NCI-H1436 (cell line): ENCODE data around the gene CRELD2.

Source experiments
- DNase-seq: peaks from one replicate; lab custom pipeline; 2025; lab: John Stamatoyannopoulos, UW

Gene CRELD2

GRCh38 chr22:49917974-49918910, at the start of gene CRELD2, which contains the start of gene ALG12:
CRELD2 (plus strand) TSS chr22:49918634; CDS start chr22:49918770, 136 bp downstream.
ALG12 (minus strand) TSS chr22:49918438; CDS start chr22:49913765, 4,673 bp downstream.
- DNase-seq, result peak; percentile 93

- DNase-seq, result no peak
Measured at GRCh38 chr22:49869086-49869830, 49.2 kb upstream of the CRELD2 start.

- DNase-seq, result no peak
Measured at GRCh38 chr22:49869845-49870712, 48.4 kb upstream of the CRELD2 start.

- no peak for DNase-seq
Measured at GRCh38 chr22:49871482-49871881, 47.0 kb upstream of the CRELD2 start.

- no peak for DNase-seq
Measured at GRCh38 chr22:49872347-49872746, 46.1 kb upstream of the CRELD2 start.

GRCh38 chr22:49873228-49873940, 45.0 kb upstream of the CRELD2 start:
- DNase-seq, result no peak

- DNase-seq, result no peak
Measured at GRCh38 chr22:49877642-49878041, 40.8 kb upstream of the CRELD2 start.

GRCh38 chr22:49878206-49878605, 40.2 kb upstream of the CRELD2 start:
- no peak for DNase-seq

- DNase-seq, result no peak
Measured at GRCh38 chr22:49879871-49880270, 38.6 kb upstream of the CRELD2 start.

GRCh38 chr22:49880281-49880680, 38.2 kb upstream of the CRELD2 start:
- no peak for DNase-seq

- DNase-seq, result no peak
Measured at GRCh38 chr22:49881856-49882255, 36.6 kb upstream of the CRELD2 start.

GRCh38 chr22:49882519-49883293, 35.7 kb upstream of the CRELD2 start:
- DNase-seq, result no peak

- no peak for DNase-seq
Measured at GRCh38 chr22:49883294-49883640, 35.2 kb upstream of the CRELD2 start.

GRCh38 chr22:49884075-49884474, 34.4 kb upstream of the CRELD2 start:
- no peak for DNase-seq

GRCh38 chr22:49884503-49885260, 33.8 kb upstream of the CRELD2 start:
- DNase-seq, result no peak

- DNase-seq, result no peak
Measured at GRCh38 chr22:49885281-49885680, 33.2 kb upstream of the CRELD2 start.

- no peak for DNase-seq
Measured at GRCh38 chr22:49885881-49886280, 32.6 kb upstream of the CRELD2 start.

- no peak for DNase-seq
Measured at GRCh38 chr22:49886346-49887063, 31.9 kb upstream of the CRELD2 start.

GRCh38 chr22:49887064-49887451, 31.4 kb upstream of the CRELD2 start:
- no peak for DNase-seq
